Hindlimb muscle (tissue), 1 donor: ENCODE data around the gene GLT8D1. TPM values are rescaled to one million over a fixed set of nuclear protein-coding genes. Genes with fewer than 3 reads are reported as not detected.
"Not testable (repeated sequence)": the region's sequence is repeated elsewhere in the genome, so short reads cannot be mapped to it uniquely, and the experiment has no call there.

Experiments
- DNase-seq: peaks from one replicate; pipeline ENCODE4 v3.0.0-alpha.2; 2013
- polyA plus RNA-seq: library from polyadenylated mRNA; unstranded; fragments of 120-200 nt; gene quantifications from one replicate; pipeline ENCODE4 v1.2.1, GENCODE V29; 2013; ENCODE audit not compliant: insufficient read length

GLT8D1 gene
- polyA plus RNA-seq, 1 donor: 54.8 TPM

- DNase-seq: no peak
These were observed 25.8 kb downstream of the GLT8D1 start for GRCh38 chr3:52679811-52680210.

GRCh38 chr3:52679199-52679538 lies 26.4 kb downstream of the GLT8D1 start:
- no peak for DNase-seq

GRCh38 chr3:52678265-52679198 lies 27.1 kb downstream of the GLT8D1 start:
- no peak for DNase-seq

GRCh38 chr3:52676201-52676600 lies 29.4 kb downstream of the GLT8D1 start:
- not testable (repeated sequence) for DNase-seq

- no peak for DNase-seq
These were observed 33.9 kb downstream of the GLT8D1 start for GRCh38 chr3:52671676-52672075.

GRCh38 chr3:52670621-52671521 lies 34.7 kb downstream of the GLT8D1 start:
- DNase-seq: no peak

- no peak for DNase-seq
These were observed 42.5 kb downstream of the GLT8D1 start for GRCh38 chr3:52663098-52663497.

- DNase-seq: no peak
These were observed 45.5 kb downstream of the GLT8D1 start for GRCh38 chr3:52660046-52660445.

GRCh38 chr3:52655895-52656294 lies 49.7 kb downstream of the GLT8D1 start:
- DNase-seq: no peak

GRCh38 chr3:52651592-52651991 lies 54.0 kb downstream of the GLT8D1 start:
- no peak for DNase-seq

- DNase-seq: no peak
These were observed 55.2 kb downstream of the GLT8D1 start for GRCh38 chr3:52650439-52650838.

GRCh38 chr3:52649461-52650210 lies 56.0 kb downstream of the GLT8D1 start:
- no peak for DNase-seq

GRCh38 chr3:52645549-52645948 lies 60.0 kb downstream of the GLT8D1 start:
- no peak for DNase-seq

Other genes with a start within 250 kb of the GLT8D1 start
- 59.9 TPM for gene STAB1, start 210.5 kb downstream of the GLT8D1 start, polyA plus RNA-seq
- 78.3 TPM for gene NT5DC2, start 171.9 kb downstream of the GLT8D1 start, polyA plus RNA-seq
- gene UQCC5, start 169.2 kb downstream of the GLT8D1 start, polyA plus RNA-seq: 12.2 TPM
- gene PBRM1, start 19.9 kb downstream of the GLT8D1 start, polyA plus RNA-seq: 52.6 TPM
- gene GNL3, start 19.8 kb downstream of the GLT8D1 start, polyA plus RNA-seq: 72.9 TPM
- gene SPCS1, start 315 bp upstream of the GLT8D1 start, polyA plus RNA-seq: 79.2 TPM
- 11.0 TPM for gene NEK4, start 65.1 kb upstream of the GLT8D1 start, polyA plus RNA-seq
- 0.13 TPM for gene ITIH1, start 71.8 kb upstream of the GLT8D1 start, polyA plus RNA-seq
- 1.1 TPM for gene ITIH3, start 89.0 kb upstream of the GLT8D1 start, polyA plus RNA-seq
- gene ITIH4, start 124.9 kb upstream of the GLT8D1 start, polyA plus RNA-seq: 38.3 TPM
- gene MUSTN1, start 129.2 kb upstream of the GLT8D1 start, polyA plus RNA-seq: 203 TPM
- gene STIMATE, start 191.8 kb upstream of the GLT8D1 start, polyA plus RNA-seq: 7.5 TPM